Activated CD8-positive, alpha-beta memory T cell treated with anti-CD3 and anti-CD28 coated beads, Interleukin-2, amount 50 U/mL, for 24 hours (primary cell): ENCODE data around the gene SLC6A5.

ENCODE experiments used
- DNase-seq: peaks from one replicate; pipeline ENCODE4 v3.0.0-alpha.2; 2020; ENCODE audit errors: extremely low read depth

The SLC6A5 gene

GRCh38 chr11:20668844-20669819 is 69.7 kb downstream of the SLC6A5 start, which contains the start of gene NELL1:
NELL1 (plus strand) TSS chr11:20669586.
- DNase-seq: no peak

- no peak for DNase-seq
Observed at GRCh38 chr11:20669820-20670684, 70.6 kb downstream of the SLC6A5 start.

GRCh38 chr11:20670932-20671403 is 71.6 kb downstream of the SLC6A5 start:
- no peak for DNase-seq

- DNase-seq: no peak
Observed at GRCh38 chr11:20671856-20672546, 72.6 kb downstream of the SLC6A5 start.

- DNase-seq: no peak
Observed at GRCh38 chr11:20672575-20672974, 73.2 kb downstream of the SLC6A5 start.

- DNase-seq: no peak
Observed at GRCh38 chr11:20676658-20677057, 77.2 kb downstream of the SLC6A5 start.

GRCh38 chr11:20688761-20689160 is 89.4 kb downstream of the SLC6A5 start:
- no peak for DNase-seq

- no peak for DNase-seq
Observed at GRCh38 chr11:20707876-20708275, 108.5 kb downstream of the SLC6A5 start.
